Right lobe of liver (tissue), 4 donors: ENCODE measurements around the gene SPINT2.

Source experiments
- POLR2A ChIP-seq: fragments of 450-650 bp; IDR thresholded peaks from one replicate; pipeline ENCODE4 v1.6.1; 2017; ENCODE audit warnings: antibody characterized with exemption, mild to moderate bottlenecking
- TF ChIP-seq, protein P1 (sequence below), 4 donors: fragments of 200-600 bp in 3 of 4; fragments of 450-650 bp in 1 of 4; IDR thresholded peaks; one replicate each; pipeline versions ENCODE4 v1.5.1 to v1.8.0; 2016 to 2022; ENCODE audit warnings: antibody characterized with exemption in 4 of 4, mild to moderate bottlenecking in 2 of 4
- donor health status: DM: no; HTN: no; CAD: no.
- donor health status: DM: no; HTN: no; CAD: no.
- donor health status: DM: no; HTN: yes; CAD: no.

DNA sequence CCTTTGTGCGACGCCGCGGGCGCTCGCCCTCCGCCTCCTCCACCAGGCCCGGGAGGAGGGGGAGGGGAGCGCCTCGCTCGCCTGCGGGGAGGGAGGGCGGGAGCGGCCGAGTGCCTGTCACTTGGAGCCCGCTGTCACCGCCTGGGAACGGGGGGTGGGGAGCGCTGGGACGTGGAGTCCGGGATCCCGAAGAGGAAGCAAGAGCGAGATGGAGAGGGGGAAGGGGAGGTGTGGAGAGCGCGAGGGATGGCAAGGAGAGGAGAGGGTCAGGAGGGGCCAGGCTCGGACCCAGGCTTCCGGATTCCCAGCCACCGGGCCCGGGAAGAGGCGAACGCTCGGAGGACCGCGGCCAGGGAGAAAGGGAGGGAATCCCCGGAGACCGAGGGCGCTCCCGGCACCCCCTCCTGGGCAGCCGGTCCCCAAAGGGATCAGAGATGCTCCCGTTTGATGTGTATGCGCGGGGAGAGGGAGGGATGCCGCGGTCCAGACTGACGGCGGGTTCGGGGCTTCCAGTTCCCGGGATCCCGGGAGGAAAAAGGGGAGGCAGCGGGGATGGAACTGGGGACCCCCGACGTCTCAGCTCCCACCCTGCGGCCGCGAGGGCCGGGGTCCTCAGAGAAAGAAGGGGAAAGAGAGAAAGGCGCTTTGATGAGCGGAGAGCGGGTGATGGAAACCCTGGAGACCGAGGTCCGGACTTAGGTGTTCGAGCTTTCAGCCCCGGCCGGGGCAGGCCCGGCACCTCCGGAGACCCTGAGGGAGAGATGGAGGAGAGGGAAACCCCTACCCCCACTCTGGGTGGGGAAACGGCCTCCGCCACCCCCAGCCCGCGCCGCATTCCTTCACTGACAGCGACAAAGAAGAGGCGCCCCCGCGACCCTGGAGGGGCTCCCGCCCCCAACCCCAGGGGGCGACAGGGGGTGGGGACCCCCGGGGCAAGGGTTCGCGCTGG lies 35.6 kb upstream of the SPINT2 start:
- TF ChIP-seq, protein P1, sequence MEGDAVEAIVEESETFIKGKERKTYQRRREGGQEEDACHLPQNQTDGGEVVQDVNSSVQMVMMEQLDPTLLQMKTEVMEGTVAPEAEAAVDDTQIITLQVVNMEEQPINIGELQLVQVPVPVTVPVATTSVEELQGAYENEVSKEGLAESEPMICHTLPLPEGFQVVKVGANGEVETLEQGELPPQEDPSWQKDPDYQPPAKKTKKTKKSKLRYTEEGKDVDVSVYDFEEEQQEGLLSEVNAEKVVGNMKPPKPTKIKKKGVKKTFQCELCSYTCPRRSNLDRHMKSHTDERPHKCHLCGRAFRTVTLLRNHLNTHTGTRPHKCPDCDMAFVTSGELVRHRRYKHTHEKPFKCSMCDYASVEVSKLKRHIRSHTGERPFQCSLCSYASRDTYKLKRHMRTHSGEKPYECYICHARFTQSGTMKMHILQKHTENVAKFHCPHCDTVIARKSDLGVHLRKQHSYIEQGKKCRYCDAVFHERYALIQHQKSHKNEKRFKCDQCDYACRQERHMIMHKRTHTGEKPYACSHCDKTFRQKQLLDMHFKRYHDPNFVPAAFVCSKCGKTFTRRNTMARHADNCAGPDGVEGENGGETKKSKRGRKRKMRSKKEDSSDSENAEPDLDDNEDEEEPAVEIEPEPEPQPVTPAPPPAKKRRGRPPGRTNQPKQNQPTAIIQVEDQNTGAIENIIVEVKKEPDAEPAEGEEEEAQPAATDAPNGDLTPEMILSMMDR (IDR thresholded peaks at IDR 0.05), result no peak
- no peak for TF ChIP-seq POLR2A
